GM23338 (cell line): ENCODE data around the gene ZNF230.

Experiments used
- CREB1 ChIP-seq: fragments of 250-450 bp; sonication (Bioruptor Pico); IDR thresholded peaks from 2 replicates; pipeline ENCODE4 v1.5.0; 2020; ENCODE audit warnings: low read depth, mild to moderate bottlenecking, moderate library complexity
- CTCF ChIP-seq, 2 experiments: fragments of 200-600 bp in 1 of 2; sonication (generic) in 1 of 2; conservative IDR thresholded peaks; 2 replicates each; pipeline versions ENCODE4 v1.5.1 to v1.6.1; 2016 to 2017; ENCODE audit warnings: antibody characterized with exemption in 2 of 2, low read depth in 2 of 2, mild to moderate bottlenecking in 2 of 2, moderate library complexity in 1 of 2
- ETS1 ChIP-seq: IDR thresholded peaks from 2 replicates; pipeline ENCODE4 v1.6.1; 2016; ENCODE audit warnings: antibody characterized with exemption
- EZH2 ChIP-seq: fragments of 200-600 bp; sonication (generic); IDR thresholded peaks from one replicate; pipeline ENCODE4 v1.8.0; 2017; ENCODE audit warnings: antibody characterized with exemption, mild to moderate bottlenecking, low read depth; ENCODE audit not compliant: unreplicated experiment
- EZH2phosphoT487 ChIP-seq: fragments of 200-600 bp; sonication (generic); IDR thresholded peaks from one replicate; pipeline ENCODE4 v1.8.1; 2018; ENCODE audit warnings: antibody characterized with exemption; ENCODE audit not compliant: unreplicated experiment
- JUNB ChIP-seq: IDR thresholded peaks from one replicate; pipeline ENCODE4 v1.6.1; 2016; ENCODE audit warnings: antibody characterized with exemption; ENCODE audit not compliant: unreplicated experiment
- POLR2AphosphoS5 ChIP-seq: IDR thresholded peaks from 2 replicates; pipeline ENCODE4 v1.6.1; 2016; ENCODE audit warnings: antibody characterized with exemption, low read depth
- REST ChIP-seq: IDR thresholded peaks from one replicate; pipeline ENCODE4 v1.6.1; 2018; ENCODE audit warnings: antibody characterized with exemption; ENCODE audit not compliant: unreplicated experiment

DNA sequence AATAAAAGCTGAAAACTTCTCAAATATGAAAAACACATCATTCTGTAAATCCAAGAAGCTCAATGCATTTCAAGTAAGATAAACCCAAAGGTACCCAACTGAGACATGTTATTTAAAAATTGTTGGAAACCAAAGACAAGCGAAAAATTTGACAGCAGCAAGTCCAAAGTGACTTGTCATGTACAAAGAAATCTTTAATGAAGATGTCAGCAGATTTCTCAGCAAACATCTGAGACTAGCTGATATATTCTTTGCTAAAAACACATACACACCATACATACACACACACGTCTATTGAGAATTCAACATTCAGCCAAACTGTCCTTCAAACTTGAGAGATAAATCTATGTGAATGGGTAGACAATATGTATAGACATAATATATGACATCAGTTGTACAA lies 16.7 kb downstream of the ZNF230 start:
- TF ChIP-seq CTCF (conservative IDR thresholded peaks at IDR 0.05; ENCODE audit: low read depth in 2 of 2), result no peak
- no peak for TF ChIP-seq EZH2
- TF ChIP-seq POLR2AphosphoS5, result no peak
- no peak for TF ChIP-seq CREB1 (CRISPR knock-in tag)
- TF ChIP-seq ETS1, result no peak
- TF ChIP-seq JUNB, result no peak
- TF ChIP-seq REST, result no peak
- TF ChIP-seq EZH2phosphoT487, result no peak
